HL-60 (cell line): Measurements from ENCODE around the gene PTPN13.

ENCODE experiments used
- DNase-seq, 2 experiments: peaks; one replicate each; pipeline ENCODE4 v3.0.0-alpha.2; 2010 to 2020; ENCODE audit warnings: low read depth in 1 of 2, low spot score in 1 of 2
- H3K27ac ChIP-seq: fragments of 250-450 bp; sonication (Bioruptor Pico); replicated peaks from 2 replicates; pipeline ENCODE4 v1.5.1; 2020; ENCODE audit warnings: mild to moderate bottlenecking, moderate library complexity
- H3K27me3 ChIP-seq: fragments of 250-450 bp; sonication (Bioruptor Pico); 2 replicates; pipeline ENCODE4 v1.5.1; 2021; ENCODE audit warnings: mild to moderate bottlenecking, moderate library complexity; ENCODE audit not compliant: insufficient read depth, poor library complexity, severe bottlenecking
- H3K4me3 ChIP-seq: replicated peaks from 2 replicates; pipeline ENCODE4 v1.5.1; 2011; ENCODE audit warnings: mild to moderate bottlenecking, control low read depth, low read length; ENCODE audit not compliant: insufficient read depth
- CTCF ChIP-seq: IDR thresholded peaks from one replicate; pipeline ENCODE4 v1.5.1; 2011; ENCODE audit warnings: low read length, control low read depth, inconsistent platforms; ENCODE audit not compliant: insufficient read depth
- GABPA ChIP-seq: IDR thresholded peaks from 2 replicates; pipeline ENCODE4 v1.6.1; 2012; ENCODE audit warnings: low read depth
- POLR2AphosphoS5 ChIP-seq: IDR thresholded peaks from 2 replicates; pipeline ENCODE4 v1.6.1; 2012; ENCODE audit warnings: low read depth
- REST ChIP-seq: IDR thresholded peaks from 2 replicates; pipeline ENCODE4 v1.6.1; 2012; ENCODE audit warnings: low read depth; ENCODE audit not compliant: insufficient replicate concordance
- SPI1 ChIP-seq: IDR thresholded peaks from 2 replicates; pipeline ENCODE4 v1.6.1; 2012; ENCODE audit warnings: low read depth, mild to moderate bottlenecking, borderline replicate concordance

PTPN13 gene

GRCh38 chr4:86660401-86660800 is 66.3 kb downstream of the PTPN13 start:
- no peak overlapping the region for H3K27ac ChIP-seq
- TF ChIP-seq REST: no peak
- TF ChIP-seq SPI1: no peak
- TF ChIP-seq POLR2AphosphoS5: no peak
- no peak for TF ChIP-seq GABPA
- DNase-seq: no peak
- H3K4me3 ChIP-seq: no peak overlapping the region
- H3K27me3 ChIP-seq: no peaks in the 10 kb centered on the region

DNA sequence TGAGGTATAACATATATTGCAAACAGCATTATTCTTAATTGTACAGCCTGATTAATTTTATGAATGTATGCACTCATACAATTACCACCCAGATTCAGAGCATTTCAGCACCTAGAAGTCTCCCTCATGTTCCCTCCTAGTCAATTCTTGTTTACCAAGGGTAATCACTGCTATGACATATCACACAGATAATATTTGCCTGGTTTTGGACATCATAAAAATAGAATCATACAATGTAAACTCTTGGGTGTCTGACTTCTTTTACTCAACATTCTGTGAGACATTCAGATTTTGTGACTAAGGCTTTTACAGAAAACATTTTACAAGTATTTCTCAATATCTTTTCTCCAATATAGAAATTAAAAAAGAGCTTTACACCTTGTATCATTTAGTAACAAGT is 66.9 kb downstream of the PTPN13 start:
- Histone ChIP-seq H3K27me3 (no peaks in the 10 kb centered on the region), H3K27ac (no peak overlapping the region), H3K4me3 (no peak overlapping the region)
- no peak for DNase-seq
- TF ChIP-seq GABPA (no peak), REST (no peak), POLR2AphosphoS5 (no peak), CTCF (no peak), SPI1 (no peak)

- Histone ChIP-seq H3K4me3 (no peak overlapping the region), H3K27ac (no peak overlapping the region), H3K27me3 (no peaks in the 10 kb centered on the region)
- DNase-seq: no peak
- TF ChIP-seq POLR2AphosphoS5 (no peak), SPI1 (no peak), CTCF (no peak), REST (no peak), GABPA (no peak)
Measured at GRCh38 chr4:86661418-86661817, 67.3 kb downstream of the PTPN13 start.

DNA sequence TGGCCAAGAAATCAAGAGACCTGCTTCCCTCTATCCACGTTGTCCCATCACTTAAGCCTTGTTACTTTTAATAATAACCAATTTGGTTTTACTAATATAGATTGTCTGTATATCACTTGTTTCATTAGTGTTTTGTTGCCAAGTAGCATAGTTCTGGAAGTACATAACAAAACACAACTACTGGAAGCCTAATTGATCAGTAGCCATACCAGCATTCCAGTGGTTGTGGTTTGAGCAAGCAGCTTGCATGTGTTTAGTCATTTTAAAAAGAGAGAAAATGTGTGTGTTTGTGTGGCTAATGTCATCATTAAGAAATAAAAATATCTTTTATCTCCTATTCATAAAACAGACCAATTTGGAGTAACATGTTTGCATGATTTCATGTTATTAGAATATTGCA is 70.8 kb downstream of the PTPN13 start:
- Histone ChIP-seq H3K4me3 (no peak overlapping the region), H3K27me3 (no peaks in the 10 kb centered on the region), H3K27ac (no peak overlapping the region)
- no peak for TF ChIP-seq CTCF
- TF ChIP-seq GABPA: no peak
- TF ChIP-seq REST: no peak
- no peak for TF ChIP-seq SPI1
- TF ChIP-seq POLR2AphosphoS5: no peak
- DNase-seq: no peak
